ENCODE measurements around the gene FADS1.

FADS1 gene

DNA sequence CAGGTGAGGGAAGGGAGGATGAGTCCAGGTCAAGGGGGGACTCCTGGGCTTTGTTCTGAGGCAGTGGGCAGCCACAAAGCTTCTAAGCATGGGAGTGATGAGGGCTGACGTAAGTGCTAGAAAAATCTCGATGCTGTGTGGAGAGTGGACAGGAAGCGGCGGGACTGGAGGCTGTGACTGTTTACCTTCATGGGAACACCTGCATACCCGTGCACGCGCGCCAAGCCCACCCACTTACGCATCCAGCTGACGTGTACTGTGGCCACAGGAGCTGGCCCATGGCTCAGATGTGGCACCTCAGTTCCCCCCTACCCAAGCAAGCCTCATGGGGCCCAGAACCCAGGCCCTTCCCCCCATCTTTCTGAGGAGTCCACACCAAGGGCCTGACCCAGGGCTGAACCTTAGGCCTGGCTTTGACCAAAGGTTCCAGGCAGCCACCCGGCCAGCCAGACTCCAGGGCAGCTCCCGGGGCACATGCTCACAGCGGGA, 50.4 kb downstream of the FADS1 start:
- no peak overlapping the region for H3K4me3 ChIP-seq (replicated peaks in 1 of 2; ENCODE audit: low read depth in 2 of 2, low read length in 2 of 2)
- TF ChIP-seq, protein P1, sequence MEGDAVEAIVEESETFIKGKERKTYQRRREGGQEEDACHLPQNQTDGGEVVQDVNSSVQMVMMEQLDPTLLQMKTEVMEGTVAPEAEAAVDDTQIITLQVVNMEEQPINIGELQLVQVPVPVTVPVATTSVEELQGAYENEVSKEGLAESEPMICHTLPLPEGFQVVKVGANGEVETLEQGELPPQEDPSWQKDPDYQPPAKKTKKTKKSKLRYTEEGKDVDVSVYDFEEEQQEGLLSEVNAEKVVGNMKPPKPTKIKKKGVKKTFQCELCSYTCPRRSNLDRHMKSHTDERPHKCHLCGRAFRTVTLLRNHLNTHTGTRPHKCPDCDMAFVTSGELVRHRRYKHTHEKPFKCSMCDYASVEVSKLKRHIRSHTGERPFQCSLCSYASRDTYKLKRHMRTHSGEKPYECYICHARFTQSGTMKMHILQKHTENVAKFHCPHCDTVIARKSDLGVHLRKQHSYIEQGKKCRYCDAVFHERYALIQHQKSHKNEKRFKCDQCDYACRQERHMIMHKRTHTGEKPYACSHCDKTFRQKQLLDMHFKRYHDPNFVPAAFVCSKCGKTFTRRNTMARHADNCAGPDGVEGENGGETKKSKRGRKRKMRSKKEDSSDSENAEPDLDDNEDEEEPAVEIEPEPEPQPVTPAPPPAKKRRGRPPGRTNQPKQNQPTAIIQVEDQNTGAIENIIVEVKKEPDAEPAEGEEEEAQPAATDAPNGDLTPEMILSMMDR (IDR thresholded peaks at IDR 0.05; ENCODE audit: low read depth, low read length): no peak
- no peak for DNase-seq (ENCODE audit: low read depth in 2 of 2)

- TF ChIP-seq, protein P1 (IDR thresholded peaks at IDR 0.05; ENCODE audit: low read depth, low read length): no peak
- DNase-seq (ENCODE audit: low read depth in 2 of 2): no peak
- H3K4me3 ChIP-seq (replicated peaks in 1 of 2; ENCODE audit: low read depth in 2 of 2, low read length in 2 of 2): no peak overlapping the region
Measured at GRCh38 chr11:61765550-61766253, 51.1 kb downstream of the FADS1 start.

- DNase-seq (ENCODE audit: low read depth in 2 of 2): peak in 1 of 2 donors; percentile 82
- H3K4me3 ChIP-seq (replicated peaks in 1 of 2; ENCODE audit: low read depth in 2 of 2, low read length in 2 of 2): no peak overlapping the region
- TF ChIP-seq, protein P1 (IDR thresholded peaks at IDR 0.05; ENCODE audit: low read depth, low read length): no peak
Measured at GRCh38 chr11:61764606-61765260, 52.1 kb downstream of the FADS1 start.

- TF ChIP-seq, protein P1 (IDR thresholded peaks at IDR 0.05; ENCODE audit: low read depth, low read length): no peak
- H3K4me3 ChIP-seq (replicated peaks in 1 of 2; ENCODE audit: low read depth in 2 of 2, low read length in 2 of 2): no peak overlapping the region
- no peak for DNase-seq (ENCODE audit: low read depth in 2 of 2)
Measured at GRCh38 chr11:61763930-61764605, 52.7 kb downstream of the FADS1 start.

DNA sequence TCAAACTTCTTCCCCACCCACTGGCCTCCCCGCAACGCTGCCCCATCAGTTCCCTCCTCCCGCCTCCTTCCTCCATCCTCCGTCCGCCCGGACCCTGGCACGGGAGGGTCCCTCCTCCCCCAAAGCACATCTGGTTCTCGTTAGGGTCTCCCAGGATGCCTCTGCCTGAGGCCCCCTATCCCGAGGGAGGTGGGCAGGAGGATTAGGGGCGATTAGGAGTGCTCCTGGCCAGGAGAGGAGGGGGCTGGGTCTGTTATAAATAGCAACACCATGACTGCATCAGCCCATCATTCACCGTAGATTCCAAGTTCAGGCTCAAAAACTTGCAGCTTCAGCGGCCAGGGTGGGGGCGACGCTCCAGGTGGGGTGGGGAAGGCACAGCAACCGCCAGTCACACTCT, 54.0 kb downstream of the FADS1 start:
- DNase-seq (ENCODE audit: low read depth in 2 of 2): no peak
- TF ChIP-seq, protein P1 (IDR thresholded peaks at IDR 0.05; ENCODE audit: low read depth, low read length): no peak
- H3K4me3 ChIP-seq (replicated peaks in 1 of 2; ENCODE audit: low read depth in 2 of 2, low read length in 2 of 2): no peak overlapping the region

GRCh38 chr11:61762223-61762615, 54.6 kb downstream of the FADS1 start:
- TF ChIP-seq, protein P1 (IDR thresholded peaks at IDR 0.05; ENCODE audit: low read depth, low read length): no peak
- no peak overlapping the region for H3K4me3 ChIP-seq (replicated peaks in 1 of 2; ENCODE audit: low read depth in 2 of 2, low read length in 2 of 2)
- DNase-seq (ENCODE audit: low read depth in 2 of 2): no peak
